Glomerular visceral epithelial cell (primary cell): ENCODE data around the gene KIAA0586.
"Not testable (repeated sequence)": the region's sequence is repeated elsewhere in the genome, so short reads cannot be mapped to it uniquely, and the experiment has no call there.

Experiments used
- DNase-seq: peaks from one replicate; pipeline ENCODE4 v3.0.0-alpha.2; 2016; ENCODE audit errors: extremely low spot score

The KIAA0586 gene

GRCh38 chr14:58547649-58548048, 120.1 kb downstream of the KIAA0586 start:
- DNase-seq: no peak

- no peak for DNase-seq
These were observed 121.7 kb downstream of the KIAA0586 start for GRCh38 chr14:58549105-58549757.

- no peak for DNase-seq
These were observed 126.4 kb downstream of the KIAA0586 start for GRCh38 chr14:58553959-58554358.

- DNase-seq: no peak
These were observed 128.1 kb downstream of the KIAA0586 start for GRCh38 chr14:58555647-58556046.

GRCh38 chr14:58557242-58557641, 129.7 kb downstream of the KIAA0586 start:
- DNase-seq: no peak

- peak; percentile 6 for DNase-seq
These were observed 132.7 kb downstream of the KIAA0586 start for GRCh38 chr14:58560208-58560607.

- DNase-seq: no peak
These were observed 134.6 kb downstream of the KIAA0586 start for GRCh38 chr14:58562141-58562540.

- DNase-seq: no peak
These were observed 136.5 kb downstream of the KIAA0586 start for GRCh38 chr14:58563978-58564377.

- DNase-seq: no peak
These were observed 138.3 kb downstream of the KIAA0586 start for GRCh38 chr14:58565832-58566231.

GRCh38 chr14:58566979-58567378, 139.5 kb downstream of the KIAA0586 start:
- DNase-seq: no peak

- no peak for DNase-seq
These were observed 140.8 kb downstream of the KIAA0586 start for GRCh38 chr14:58568322-58568721.

GRCh38 chr14:58571256-58571655, 143.7 kb downstream of the KIAA0586 start:
- no peak for DNase-seq

- peak; percentile 52 for DNase-seq
These were observed 144.4 kb downstream of the KIAA0586 start for GRCh38 chr14:58571769-58572472.

- no peak for DNase-seq
These were observed 144.9 kb downstream of the KIAA0586 start for GRCh38 chr14:58572473-58572853.

- DNase-seq: no peak
These were observed 145.3 kb downstream of the KIAA0586 start for GRCh38 chr14:58572863-58573262.

GRCh38 chr14:58574623-58575022, 147.1 kb downstream of the KIAA0586 start:
- DNase-seq: no peak

GRCh38 chr14:58575956-58576355, 148.4 kb downstream of the KIAA0586 start:
- DNase-seq: no peak

- not testable (repeated sequence) for DNase-seq
These were observed 152.5 kb downstream of the KIAA0586 start for GRCh38 chr14:58580035-58580434.

- not testable (repeated sequence) for DNase-seq
These were observed 153.9 kb downstream of the KIAA0586 start for GRCh38 chr14:58581389-58581788.

- DNase-seq: no peak
These were observed 156.9 kb downstream of the KIAA0586 start for GRCh38 chr14:58584383-58584782.

- no peak for DNase-seq
These were observed 159.8 kb downstream of the KIAA0586 start for GRCh38 chr14:58587271-58587670.

GRCh38 chr14:58588321-58588720, 160.8 kb downstream of the KIAA0586 start:
- DNase-seq: not testable (repeated sequence)

GRCh38 chr14:58593977-58594376, 166.5 kb downstream of the KIAA0586 start:
- DNase-seq: no peak
